HG02852 (cell line): ENCODE data around the gene INSL3.
"Not testable (repeated sequence)": the region's sequence is repeated elsewhere in the genome, so short reads cannot be mapped to it uniquely, and the experiment has no call there.

Experiments
- ATAC-seq: cut with Tn5 transposase; IDR thresholded peaks from one replicate; pipeline ENCODE4 v1.9.1; 2021; ENCODE audit warnings: mild to moderate bottlenecking, moderate library complexity; ENCODE audit not compliant: unreplicated experiment

The INSL3 gene

DNA sequence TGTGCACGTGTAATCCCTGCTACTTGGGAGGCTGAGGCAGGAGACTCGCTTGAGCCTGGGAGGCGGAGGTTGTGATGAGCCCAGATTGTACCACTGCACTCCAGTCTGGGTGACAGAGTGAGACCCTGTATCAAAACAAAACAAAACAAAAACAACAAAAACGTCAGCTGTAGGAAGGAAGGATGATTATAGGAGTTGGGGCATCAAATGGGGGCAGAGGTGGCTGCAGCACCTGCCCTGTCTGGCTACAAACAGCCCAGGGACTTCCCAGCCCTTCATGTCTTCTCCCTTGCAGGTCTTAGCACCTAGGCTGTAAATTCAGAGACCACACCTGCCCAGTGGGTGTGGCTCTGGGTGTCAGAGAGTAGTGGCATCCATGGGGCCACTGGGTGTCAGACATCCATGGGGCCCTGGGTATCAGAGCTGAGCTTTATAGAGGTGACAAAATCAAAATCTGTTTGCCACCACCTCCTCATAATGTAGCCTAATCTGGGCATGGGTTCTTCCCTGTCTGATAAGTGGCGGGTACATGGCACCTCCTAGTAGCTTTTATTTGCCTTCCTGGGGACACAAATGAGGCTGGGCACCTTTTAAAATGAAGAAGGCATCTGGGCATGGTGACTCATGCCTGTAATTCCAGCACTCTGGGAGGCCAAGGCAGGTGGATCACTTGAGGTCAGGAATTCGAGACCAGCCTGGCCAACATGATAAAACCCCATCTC is 31.1 kb downstream of the INSL3 start:
- ATAC-seq, result no peak

DNA sequence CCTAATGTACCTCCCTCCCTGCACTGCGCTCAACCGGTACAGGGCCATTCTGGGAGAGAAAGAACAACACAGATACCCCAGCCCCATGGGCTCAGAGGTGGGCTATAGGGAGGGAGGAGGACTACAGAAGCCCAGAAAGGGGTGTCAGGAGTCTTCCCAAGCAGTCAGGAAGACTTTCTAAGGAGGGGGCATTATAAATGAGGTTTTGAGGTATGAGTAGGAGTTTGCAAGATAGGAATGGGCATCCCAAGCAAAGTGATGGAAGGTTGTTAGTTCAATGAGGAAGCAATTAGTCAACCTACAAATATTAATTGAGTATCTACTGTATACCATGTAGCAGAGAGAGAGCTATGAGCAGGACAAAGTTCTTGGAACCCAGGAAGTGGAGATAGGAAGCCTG is 32.7 kb downstream of the INSL3 start:
- no peak for ATAC-seq

DNA sequence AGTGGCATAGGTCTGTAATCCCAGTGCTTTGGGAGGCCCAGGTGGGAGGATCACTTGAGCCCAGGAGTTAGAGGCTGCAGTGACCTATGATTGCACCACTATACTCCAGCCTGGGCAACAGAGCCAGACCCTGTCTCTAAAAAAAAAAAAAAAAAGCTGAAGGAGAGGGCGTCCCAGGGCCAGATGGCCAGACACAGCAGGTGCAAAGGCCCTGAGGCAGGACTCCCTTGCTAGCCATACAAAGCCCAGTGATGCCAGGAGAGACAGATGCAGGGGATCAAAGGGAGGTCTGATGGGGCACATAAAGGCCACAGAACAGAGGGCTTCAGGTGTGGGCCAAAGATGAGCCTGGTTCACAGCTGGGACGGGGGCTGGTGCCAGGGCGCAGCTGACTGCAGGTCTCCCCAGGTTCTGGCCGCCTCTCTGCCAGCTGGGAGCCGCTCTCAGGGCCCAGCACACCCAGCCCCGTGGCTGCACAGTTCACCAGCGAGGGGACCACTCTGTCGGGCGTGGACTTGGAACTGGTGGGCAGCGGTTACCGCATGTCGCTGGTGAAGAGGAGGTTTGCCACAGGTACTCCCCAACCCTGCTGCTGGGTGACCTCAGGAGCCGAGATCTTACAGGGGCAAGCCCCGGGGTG is 33.9 kb downstream of the INSL3 start:
- ATAC-seq, result no peak

DNA sequence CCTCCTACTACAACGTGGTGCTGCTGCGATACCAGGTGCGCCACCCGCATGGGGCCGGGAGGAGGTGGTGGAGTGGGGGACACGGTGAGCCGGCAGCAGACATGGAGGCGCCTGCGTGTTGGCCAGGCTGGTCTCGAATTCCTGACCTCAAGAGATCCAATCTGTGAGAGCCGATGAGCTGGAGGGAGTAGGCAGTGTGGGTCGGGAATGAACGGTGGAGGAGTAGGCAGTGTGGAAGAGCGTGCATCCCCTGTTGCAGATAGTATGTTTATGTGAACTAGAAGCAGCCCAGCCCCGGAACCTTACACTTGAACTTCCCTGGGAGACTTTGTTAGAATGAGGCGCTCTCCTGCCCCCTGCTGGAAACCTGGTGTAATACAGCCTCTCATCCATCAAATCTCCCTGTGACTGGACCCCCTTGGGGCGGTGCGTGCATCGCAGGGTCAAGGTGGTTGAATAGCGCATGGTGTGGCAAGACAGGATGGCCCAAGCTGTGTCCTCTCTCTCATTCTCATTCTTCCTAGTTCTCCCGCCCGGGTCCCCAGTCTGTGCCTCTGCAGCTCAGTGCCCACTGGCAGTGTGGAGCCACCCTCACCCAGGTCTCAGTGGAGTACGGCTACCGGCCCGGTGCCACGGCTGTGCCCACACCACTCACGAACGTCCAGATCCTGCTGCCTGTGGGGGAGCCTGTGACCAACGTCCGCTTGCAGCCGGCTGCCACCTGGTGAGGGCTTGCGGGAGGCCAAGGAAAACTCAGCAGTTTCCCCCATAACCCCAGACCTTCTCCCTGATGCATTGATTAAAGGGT is 36.9 kb downstream of the INSL3 start:
- ATAC-seq, result no peak

DNA sequence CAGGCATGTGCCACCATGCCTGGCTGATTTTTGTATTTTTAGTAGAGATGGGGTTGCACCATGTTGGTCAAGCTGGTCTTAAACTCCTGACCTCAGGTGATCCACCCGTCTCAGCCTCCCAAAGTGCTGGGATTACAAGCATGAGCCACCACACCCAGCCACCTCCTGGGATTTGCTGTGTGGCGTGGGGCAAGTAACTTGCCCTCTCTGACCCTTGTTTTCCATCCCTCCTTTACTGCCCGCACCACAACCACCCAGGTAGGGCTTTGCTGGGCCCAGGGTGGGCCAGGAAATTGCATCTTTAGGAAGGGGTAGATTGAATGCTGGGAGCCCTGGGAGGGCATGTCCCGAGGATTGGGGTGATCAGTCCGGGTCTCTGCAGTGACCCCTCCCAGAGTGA is 37.6 kb downstream of the INSL3 start:
- ATAC-seq, result not testable (repeated sequence)

DNA sequence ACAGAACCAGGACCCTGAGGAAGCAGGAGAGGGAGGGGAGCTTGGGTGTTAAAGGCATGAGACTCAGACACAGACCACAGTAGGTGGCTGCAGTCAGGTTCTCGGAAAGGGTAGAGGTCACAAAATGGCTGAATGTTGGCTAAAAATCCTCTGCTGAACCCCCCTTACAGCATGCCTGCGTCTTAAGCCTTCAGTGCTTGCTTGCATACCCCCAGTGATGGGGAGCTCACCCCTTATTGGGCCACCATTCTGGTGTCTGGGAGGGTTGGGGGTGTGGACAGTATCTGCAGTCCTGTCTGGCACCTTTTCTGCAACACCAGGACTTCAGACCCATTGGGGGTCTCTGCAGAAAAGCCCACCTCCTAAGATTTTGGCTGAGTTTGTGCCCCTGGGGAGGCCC is 40.5 kb downstream of the INSL3 start:
- ATAC-seq, result no peak

DNA sequence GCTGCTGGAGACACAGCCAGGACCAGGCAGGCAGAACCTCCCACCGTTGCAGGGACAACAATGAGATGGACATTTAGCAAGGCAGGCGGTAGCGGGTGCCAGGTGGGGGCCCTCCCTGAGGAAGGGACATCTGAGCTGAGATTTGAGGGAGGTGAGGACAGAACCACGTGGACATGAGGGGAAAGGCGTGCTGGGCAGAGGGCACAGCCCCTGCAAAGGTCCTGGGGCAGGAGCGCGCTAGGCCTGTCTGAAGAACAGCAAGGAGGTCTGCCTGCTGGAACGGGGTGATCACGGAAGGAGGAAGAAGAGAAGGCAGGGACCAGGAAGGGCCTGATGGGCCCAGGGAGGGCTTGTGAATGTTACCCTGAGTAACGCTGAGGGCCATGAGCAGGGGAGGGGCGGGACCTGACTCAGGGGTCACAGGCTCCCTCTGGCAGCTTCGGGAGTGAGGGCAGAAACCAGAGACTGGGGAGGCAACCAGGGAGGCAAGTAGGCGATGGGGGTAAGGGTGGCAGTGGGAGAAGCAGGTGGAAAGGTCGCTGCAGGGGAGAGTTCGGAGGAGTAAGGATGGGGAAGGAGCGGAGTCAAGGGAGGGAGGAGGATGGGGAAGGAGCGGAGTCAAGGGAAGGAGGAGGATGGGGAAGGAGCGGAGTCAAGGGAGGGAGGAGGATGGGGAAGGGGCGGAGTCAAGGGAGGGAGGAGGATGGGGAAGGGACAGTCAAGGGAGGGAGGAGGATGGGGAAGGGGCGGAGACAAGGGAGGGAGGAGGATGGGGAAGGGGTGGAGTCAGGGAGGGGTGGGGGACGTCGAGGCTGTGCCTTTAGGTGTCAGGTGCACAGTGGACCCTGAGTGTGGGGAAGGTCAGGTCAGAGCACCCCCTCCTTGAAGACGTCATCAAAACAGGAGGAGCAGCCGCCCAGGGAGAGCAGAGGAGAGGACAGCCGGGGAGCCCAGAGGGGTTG is 42.1 kb downstream of the INSL3 start:
- ATAC-seq, result no peak

DNA sequence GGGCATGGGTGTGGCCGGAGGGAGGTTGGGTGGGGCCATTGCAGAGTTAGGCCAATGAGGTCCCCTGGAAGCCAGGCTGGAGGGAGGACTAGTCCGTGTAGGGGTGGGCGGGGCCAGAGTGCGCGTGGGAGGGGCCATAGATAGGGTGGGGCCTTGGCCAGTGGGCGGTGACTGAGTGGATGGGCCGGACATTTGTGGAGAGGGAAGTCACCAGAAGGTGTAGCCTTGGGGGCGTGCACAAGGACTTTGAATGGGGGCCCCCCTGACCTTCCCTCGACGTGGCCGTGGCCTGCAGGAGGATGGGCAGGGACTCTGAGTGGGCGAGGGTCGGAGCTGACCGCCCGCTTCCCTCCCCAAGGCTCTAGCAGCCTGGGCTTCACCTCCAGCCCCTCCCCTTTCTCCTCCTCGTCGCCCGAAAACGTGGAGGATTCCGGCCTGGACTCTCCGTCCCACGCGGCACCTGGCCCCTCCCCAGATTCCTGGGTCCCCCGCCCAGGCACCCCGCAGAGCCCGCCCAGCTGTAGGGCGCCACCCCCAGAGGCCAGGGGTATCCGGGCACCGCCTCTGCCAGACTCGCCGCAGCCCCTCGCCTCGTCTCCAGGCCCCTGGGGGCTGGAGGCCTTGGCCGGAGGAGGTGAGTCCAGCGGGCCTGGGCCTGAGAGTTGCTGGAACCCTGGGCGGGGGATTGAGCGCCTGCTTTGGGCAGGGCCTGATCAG is 42.9 kb downstream of the INSL3 start:
- no peak for ATAC-seq

DNA sequence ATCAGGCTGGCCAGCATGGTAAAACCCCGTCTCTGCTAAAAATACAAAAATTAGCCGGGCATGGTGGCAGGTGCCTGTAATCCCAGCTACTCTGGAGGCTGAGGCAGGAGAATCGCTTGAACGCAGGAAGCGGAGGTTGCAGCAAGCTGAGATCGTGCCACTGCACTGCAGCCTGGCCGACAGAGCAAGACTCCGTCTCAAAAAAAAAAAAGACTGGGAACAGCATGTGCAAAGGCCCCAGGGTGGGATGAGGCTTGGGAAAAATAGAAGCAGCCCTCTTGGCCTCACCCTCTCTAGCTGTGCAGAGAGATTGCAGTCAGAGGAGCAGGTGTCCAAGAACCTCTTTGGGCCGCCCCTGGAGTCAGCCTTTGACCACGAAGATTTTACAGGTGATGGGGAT is 43.5 kb downstream of the INSL3 start:
- not testable (repeated sequence) for ATAC-seq

DNA sequence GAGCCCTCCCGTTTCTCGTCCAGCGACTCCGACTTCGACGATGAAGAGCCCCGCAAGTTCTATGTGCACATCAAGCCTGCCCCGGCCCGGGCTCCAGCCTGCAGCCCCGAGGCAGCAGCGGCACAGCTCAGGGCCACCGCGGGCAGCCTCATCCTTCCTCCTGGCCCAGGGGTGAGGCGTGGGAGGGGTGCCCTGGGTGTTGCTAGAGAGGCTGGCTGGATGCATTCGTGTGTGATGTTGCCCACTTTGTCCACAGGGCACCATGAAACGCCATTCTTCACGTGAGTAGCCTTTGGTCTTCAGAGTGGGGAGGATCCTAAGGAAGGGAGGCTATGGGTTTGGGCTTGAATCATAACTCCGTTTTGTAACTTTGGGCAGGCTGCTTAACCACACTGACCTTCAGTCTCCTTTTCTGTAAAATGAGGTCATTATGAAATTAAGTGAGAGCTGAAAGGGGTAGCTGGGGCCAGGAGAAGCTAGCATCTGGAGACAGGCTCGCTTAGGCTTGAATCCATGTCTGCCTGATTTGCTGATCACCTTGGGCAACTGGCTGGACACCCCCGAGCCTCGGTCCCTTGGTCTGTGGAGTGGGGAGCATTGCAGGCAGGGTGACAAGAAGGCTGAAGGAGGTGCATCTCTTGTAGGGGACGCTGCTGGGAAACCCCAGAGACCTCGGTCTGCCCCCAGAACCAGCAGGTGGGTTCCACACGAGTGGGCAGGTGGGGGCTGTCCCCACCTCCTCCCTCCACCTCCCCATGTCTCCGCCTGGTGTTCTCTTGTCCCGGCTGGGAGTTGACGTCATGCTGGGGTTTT is 45.1 kb downstream of the INSL3 start:
- peak; percentile 66 for ATAC-seq

DNA sequence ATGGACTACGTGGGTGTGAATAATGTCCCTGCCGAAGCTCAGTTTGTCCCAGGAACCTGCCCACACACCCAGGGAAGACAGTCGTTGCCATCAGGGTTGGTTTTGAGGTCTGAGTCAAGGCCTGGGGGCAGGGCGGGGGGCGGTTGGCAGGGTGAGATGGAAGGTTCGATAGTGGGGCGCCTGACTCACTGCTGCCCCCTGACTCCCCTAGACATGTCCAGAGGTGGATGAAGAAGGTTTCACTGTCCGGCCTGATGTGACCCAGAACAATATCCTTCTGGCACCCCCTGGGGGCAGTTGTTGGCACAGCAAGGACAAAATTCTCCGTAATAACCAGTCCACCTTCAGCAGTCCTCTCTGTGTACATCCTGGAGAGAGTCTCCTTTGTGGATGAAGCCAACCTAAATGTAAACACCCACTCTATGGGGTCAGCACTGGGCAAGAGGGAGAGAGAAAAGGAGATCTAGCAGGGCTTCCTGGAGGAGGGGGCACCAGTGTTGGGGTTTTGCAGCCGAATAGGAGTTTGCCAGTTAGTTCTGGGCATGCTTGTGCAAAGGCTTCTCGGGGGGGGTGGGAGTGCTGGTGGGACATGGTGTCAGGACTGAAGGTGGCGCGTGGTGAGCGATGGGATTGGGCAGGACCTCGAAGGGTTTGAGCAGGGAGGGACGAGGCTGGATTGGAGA is 45.9 kb downstream of the INSL3 start:
- ATAC-seq, result no peak

DNA sequence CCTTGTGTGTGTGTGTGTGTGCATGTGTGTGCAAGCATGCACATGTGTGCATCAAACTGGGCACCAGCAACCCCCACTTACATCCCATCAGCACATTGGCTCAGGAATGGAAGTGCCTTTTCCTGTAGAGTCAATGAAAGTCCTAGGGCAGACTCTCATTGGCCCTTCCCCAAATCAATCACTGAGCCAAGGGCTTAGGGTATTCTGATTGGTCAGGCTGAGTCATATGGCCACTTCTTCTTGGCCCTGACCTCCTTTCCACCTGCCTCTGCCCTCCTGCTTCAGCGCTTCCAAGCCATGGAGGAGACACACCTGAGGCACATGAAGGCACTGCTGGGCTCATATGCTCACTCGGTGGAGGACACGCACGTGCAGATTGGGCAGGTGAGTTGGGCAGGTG is 49.1 kb downstream of the INSL3 start:
- no peak for ATAC-seq

DNA sequence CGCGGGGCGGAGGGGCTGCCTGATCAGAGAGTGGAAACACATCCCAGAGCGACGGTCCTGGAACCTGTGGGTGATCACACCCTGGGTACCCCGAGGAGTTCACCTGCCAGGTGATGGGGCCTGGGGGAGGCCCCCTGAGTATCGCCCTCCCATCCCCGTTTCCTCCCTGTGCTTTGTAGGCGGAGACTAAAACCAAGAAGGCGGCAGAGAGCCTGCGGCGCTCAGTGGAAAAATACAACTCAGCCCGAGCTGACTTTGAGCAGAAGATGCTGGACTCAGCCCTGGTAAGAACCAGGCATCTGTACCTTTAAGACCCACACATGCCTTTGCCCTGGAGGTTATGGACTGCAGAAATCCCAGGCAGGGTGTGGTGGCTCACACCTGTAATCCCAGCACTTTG is 50.7 kb downstream of the INSL3 start:
- no peak for ATAC-seq

DNA sequence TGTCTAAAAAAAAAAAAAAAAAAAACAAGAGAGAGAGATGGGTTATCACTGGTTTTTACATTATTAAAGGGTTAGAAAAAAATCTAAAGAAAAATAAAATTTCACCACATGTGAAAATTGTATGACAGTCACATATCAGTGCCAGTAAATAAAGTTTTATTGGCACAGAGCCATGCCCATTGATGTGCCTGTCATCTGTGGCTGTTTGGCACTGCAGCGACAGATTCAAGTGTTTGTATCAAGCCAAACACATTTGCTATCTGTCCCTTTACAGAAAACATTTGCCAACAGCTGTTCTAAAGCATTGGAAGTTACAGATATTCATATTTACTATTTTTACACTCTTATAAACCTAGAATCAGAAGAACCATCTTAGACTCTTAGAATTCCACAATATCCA is 53.8 kb downstream of the INSL3 start:
- no peak for ATAC-seq

DNA sequence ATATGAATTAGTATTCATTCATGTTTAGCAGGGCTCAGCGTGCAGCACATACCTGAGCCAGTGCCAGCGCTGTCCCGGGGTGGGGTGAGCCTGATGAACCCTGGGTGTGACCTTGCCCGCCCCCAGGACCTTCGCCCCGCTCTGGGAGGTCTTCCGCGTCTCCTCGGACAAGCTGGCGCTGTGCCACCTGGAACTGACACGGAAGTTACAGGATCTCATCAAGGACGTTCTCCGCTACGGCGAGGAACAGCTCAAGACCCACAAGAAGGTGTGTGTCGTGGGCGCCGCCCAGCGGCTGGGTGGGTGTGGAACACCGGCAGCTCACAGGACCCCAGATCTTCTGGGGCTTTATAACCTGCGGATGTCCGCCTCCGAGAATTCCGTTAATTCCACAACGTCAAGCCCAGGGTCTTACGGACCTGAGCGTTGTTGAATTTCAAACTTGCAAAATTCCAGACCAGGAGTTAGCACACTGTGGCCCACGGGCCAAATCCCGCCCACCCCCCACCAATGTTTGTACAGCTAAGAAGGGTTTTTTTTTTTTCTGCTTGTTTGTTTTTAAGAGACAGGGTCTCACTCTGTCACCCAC is 54.7 kb downstream of the INSL3 start:
- ATAC-seq, result no peak
